HepG2 (cell line): Measurements from ENCODE around the gene BRI3BP. TPM values are rescaled to one million over a fixed set of nuclear protein-coding genes. Genes with fewer than 3 reads are reported as not detected.

Source experiments
- ATAC-seq: fragments of 200-7000 bp; cut with Tn5 transposase; 3 replicates; pipeline ENCODE4 v1.9.1; 2020; ENCODE audit warnings: mild to moderate bottlenecking, moderate library complexity
- BruUV-seq: library from RNA; stranded (reverse); fragments of 400-500 nt; replicated peaks from 2 replicates; lab custom pipeline; 2021; lab: Mats Ljungman, UMichigan
- CTCF ChIA-PET: fragments of 300-600 bp; formaldehyde crosslinking; extraction: SDS; loops from one replicate; lab custom pipeline; 2021; ENCODE audit warnings: low total read pairs, inconsistent platforms, low intra/inter-chr PET ratio; lab: Yijun Ruan, JAX
- POLR2A ChIA-PET: fragments of 350-600 bp; sonication (Branson Sonifier 250); formaldehyde crosslinking; loops from one replicate; lab custom pipeline; 2020; ENCODE audit warnings: antibody characterized with exemption, inconsistent platforms; lab: Yijun Ruan, JAX
- DNase-seq: peaks from one replicate; pipeline ENCODE4 v3.0.0-alpha.2; 2015; ENCODE audit warnings: low spot score
- FAIRE-seq: peaks from 3 replicates; lab custom pipeline; 2011; peaks lifted over from hg19 to GRCh38; lab: Jason Lieb, UNC
- H2AFZ ChIP-seq: one replicate; pipeline ENCODE4 v1.6.1; 2011; ENCODE audit warnings: low read length, inconsistent platforms
- H3K27ac ChIP-seq: fragments of 300-600 bp; 3 replicates; pipeline ENCODE4 v1.8.0; 2011; ENCODE audit warnings: mixed run types, mild to moderate bottlenecking, mixed read lengths, low read length, inconsistent platforms; ENCODE audit not compliant: insufficient read depth; ENCODE audit errors: extremely low read length
- H3K27me3 ChIP-seq, 2 experiments: fragments of 200-600 bp in 1 of 2; 2 replicates in 1 of 2; 3 replicates in 1 of 2; pipeline versions ENCODE4 v1.6.0 to v1.8.0; 2011; ENCODE audit warnings: low read length in 2 of 2, mild to moderate bottlenecking in 2 of 2, moderate library complexity in 2 of 2, inconsistent platforms in 1 of 2; ENCODE audit not compliant: insufficient read depth in 2 of 2, control insufficient read depth in 1 of 2
- H3K36me3 ChIP-seq, 2 experiments: fragments of 200-600 bp in 1 of 2; replicated peaks in 1 of 2; 2 replicates in 1 of 2; 3 replicates in 1 of 2; pipeline versions ENCODE4 v1.5.1 to v1.8.0; 2011; ENCODE audit warnings: low read length in 2 of 2, inconsistent platforms in 1 of 2; ENCODE audit not compliant: insufficient read depth in 2 of 2, control insufficient read depth in 1 of 2
- H3K4me1 ChIP-seq: 2 replicates; pipeline ENCODE4 v1.5.1; 2012; ENCODE audit warnings: low read length, inconsistent platforms; ENCODE audit not compliant: insufficient read depth
- H3K4me2 ChIP-seq: 2 replicates; pipeline ENCODE4 v1.6.0; 2011; ENCODE audit warnings: low read depth, low read length, inconsistent platforms
- H3K4me3 ChIP-seq, 3 experiments: fragments of 200-600 bp in 1 of 3; sonication (generic), shearing (Covaris generic) in 1 of 3; replicated peaks in 1 of 3; 2 replicates each; pipeline ENCODE4 v1.5.1; 2011 to 2016; ENCODE audit warnings: low read length in 3 of 3, inconsistent platforms in 2 of 3, low read depth in 2 of 3, mild to moderate bottlenecking in 2 of 3, control low read depth in 1 of 3, mixed read lengths in 1 of 3; ENCODE audit not compliant: insufficient read depth in 1 of 3
- H3K79me2 ChIP-seq: one replicate; pipeline ENCODE4 v1.6.1; 2011; ENCODE audit warnings: low read length, inconsistent platforms; ENCODE audit not compliant: insufficient read depth
- H3K9ac ChIP-seq: 2 replicates; pipeline ENCODE4 v1.6.0; 2011; ENCODE audit warnings: mild to moderate bottlenecking, low read depth, low read length, inconsistent platforms; ENCODE audit not compliant: insufficient read depth
- H3K9me3 ChIP-seq: 2 replicates; pipeline ENCODE4 v1.5.1; 2012; ENCODE audit warnings: mild to moderate bottlenecking, low read length
- H4K20me1 ChIP-seq: 2 replicates; pipeline ENCODE4 v1.6.0; 2011; ENCODE audit warnings: inconsistent platforms, mild to moderate bottlenecking, low read length, moderate library complexity; ENCODE audit not compliant: insufficient read depth
- ATAD3A ChIP-seq: sonication (generic); formaldehyde crosslinking; IDR thresholded peaks from 2 replicates; pipeline ENCODE4 v1.4.0; 2020; ENCODE audit warnings: missing genetic modification reagents
- CBX2 ChIP-seq, 2 experiments: fragments of 200-600 bp in 1 of 2; sonication (generic); formaldehyde crosslinking in 1 of 2; IDR thresholded peaks; 2 replicates each; pipeline versions ENCODE4 v1.7.0 to v1.8.1; 2018 to 2022; ENCODE audit warnings: low read depth in 2 of 2, low read length in 1 of 2, mild to moderate bottlenecking in 1 of 2, missing genetic modification reagents in 1 of 2
- MLX ChIP-seq: IDR thresholded peaks from 2 replicates; pipeline ENCODE4 v1.6.1; 2016
- NCOA1 ChIP-seq: sonication (generic); formaldehyde crosslinking; IDR thresholded peaks from 2 replicates; pipeline ENCODE4 v1.9.0; 2021; ENCODE audit warnings: missing genetic modification reagents
- RNF219 ChIP-seq: sonication (generic); formaldehyde crosslinking; IDR thresholded peaks from 2 replicates; pipeline ENCODE4 v1.5.0; 2020; ENCODE audit warnings: mild to moderate bottlenecking, missing genetic modification reagents
- TCF7L2 ChIP-seq: IDR thresholded peaks from 2 replicates; pipeline ENCODE4 v1.6.1; 2011; ENCODE audit warnings: mild to moderate bottlenecking, low read depth, low read length, moderate library complexity
- THAP9 ChIP-seq: sonication (generic); formaldehyde crosslinking; IDR thresholded peaks from 2 replicates; pipeline ENCODE4; 2020; ENCODE audit warnings: missing genetic modification reagents, mild to moderate bottlenecking, borderline replicate concordance
- ZBTB2 ChIP-seq: sonication (generic); formaldehyde crosslinking; IDR thresholded peaks from 2 replicates; pipeline ENCODE4 v1.8.0; 2022; ENCODE audit warnings: low read depth, missing genetic modification reagents
- ZNF180 ChIP-seq: sonication (generic); formaldehyde crosslinking; IDR thresholded peaks from 2 replicates; pipeline ENCODE4 v1.4.0; 2020; ENCODE audit warnings: low read depth, missing genetic modification reagents, borderline replicate concordance
- ZNF256 ChIP-seq: sonication (generic); formaldehyde crosslinking; conservative IDR thresholded peaks from 2 replicates; pipeline ENCODE4 v1.4.0; 2020; ENCODE audit warnings: missing genetic modification reagents
- ZNF343 ChIP-seq: sonication (generic); formaldehyde crosslinking; IDR thresholded peaks from 2 replicates; pipeline ENCODE4 v1.4.0; 2020; ENCODE audit warnings: mild to moderate bottlenecking, missing genetic modification reagents
- ZNF354B ChIP-seq: sonication (generic); formaldehyde crosslinking; IDR thresholded peaks from 2 replicates; pipeline ENCODE4 v1.8.0; 2022; ENCODE audit warnings: mild to moderate bottlenecking, missing genetic modification reagents
- ZNF569 ChIP-seq: sonication (generic); formaldehyde crosslinking; IDR thresholded peaks from 2 replicates; pipeline ENCODE4 v1.5.0; 2020; ENCODE audit warnings: mild to moderate bottlenecking, missing genetic modification reagents, moderate library complexity, borderline replicate concordance
- ZNF75D ChIP-seq: sonication (generic); formaldehyde crosslinking; IDR thresholded peaks from 2 replicates; pipeline ENCODE4 v1.8.1; 2023; ENCODE audit warnings: missing genetic modification reagents, mild to moderate bottlenecking, borderline replicate concordance
- ZSCAN9 ChIP-seq: IDR thresholded peaks from 2 replicates; pipeline ENCODE4 v1.6.1; 2016; ENCODE audit warnings: borderline replicate concordance
- WGBS: methylation state at CpG from one replicate; pipeline ENCODE4 v1.1.6; 2017; ENCODE audit warnings: low lambda C conversion rate; 5-methylcytosine and 5-hydroxymethylcytosine counted together
- in situ Hi-C: cut with HindIII; loops from 2 replicates; pipeline ENCODE4 v1.10.0; 2017; ENCODE audit warnings: low pct_unique_long_range_greater_than_20kb; ENCODE audit not compliant: extremely low pct_ligation_motif_present
- intact Hi-C: fragments of 100-400 bp; cut with micrococcal nuclease; formaldehyde crosslinking; loops from one replicate; pipeline ENCODE4 v1.10.0; 2022; ENCODE audit not compliant: unreplicated experiment
- polyA plus RNA-seq, 8 experiments: library from polyadenylated mRNA; depleted of rRNA in 3 of 8; stranded (reverse) in 7 of 8; unstranded in 1 of 8; fragments of >200 nt; fragmentation: Illumina TruSeq in 4 of 8; extraction: Trizol in 4 of 8; gene quantifications; 2 replicates each; pipeline versions ENCODE4 v1.2.1 to v1.2.3, GENCODE V29; 2011 to 2016; ENCODE audit warnings: low read depth in 4 of 8, missing spikeins in 1 of 8, mixed read lengths in 1 of 8; ENCODE audit not compliant: insufficient read depth in 1 of 8
- total RNA-seq, 5 experiments: library from RNA; depleted of rRNA; stranded (reverse); fragments of >200 nt; fragmentation: Illumina TruSeq; extraction: Trizol; gene quantifications; 2 replicates each; pipeline ENCODE4 v1.2.3, GENCODE V29; 2016; ENCODE audit warnings: low read depth in 1 of 5

Gene BRI3BP
- total and polyA plus RNA-seq, 2 of the 13 experiments (the other 11 are each of a cell fraction or from before 2014, with no cell fraction given) = 7.5 to 21.1 TPM

GRCh38 chr12:125021096-125021495 is 27.7 kb downstream of the BRI3BP start (continued):
- TF ChIP-seq RNF219 (CRISPR knock-in tag) (no peak), MLX (CRISPR knock-in tag) (no peak), ZBTB2 (CRISPR knock-in tag) (no peak), ZNF354B (CRISPR knock-in tag) (no peak), ZNF75D (CRISPR knock-in tag) (no peak), ATAD3A (CRISPR knock-in tag) (no peak), TCF7L2 (no peak), CBX2 (IDR thresholded peaks at IDR 0.05; ENCODE audit: low read depth, low read length) (no peak), CBX2 (CRISPR knock-in tag; IDR thresholded peaks at IDR 0.05; ENCODE audit: low read depth) (no peak), ZNF256 (CRISPR knock-in tag) (no peak)

GRCh38 chr12:125021771-125022170 is 28.3 kb downstream of the BRI3BP start:
- Histone ChIP-seq H3K9ac (no peak overlapping the region), H3K4me2 (no peak overlapping the region), H3K36me3 (peaks cover 10 to 31% of the 10 kb centered on the region in 2 experiments), H3K4me1 (no peaks in the 10 kb centered on the region), H3K4me3 (no peak overlapping the region), H3K9me3 (no peaks in the 10 kb centered on the region), H4K20me1 (no peaks in the 10 kb centered on the region), H3K79me2 (no peaks in the 10 kb centered on the region), H3K27ac (no peak overlapping the region), H3K27me3 (no peaks in the 10 kb centered on the region), H2AFZ (no peak overlapping the region)
- no peak for DNase-seq
- ATAC-seq = no peak
- CTCF ChIA-PET = no interaction called here
- no TSS peak for BruUV-seq
- intact Hi-C loops (no loop called here), in situ Hi-C loops (no loop called here)
- FAIRE-seq = no peak
- TF ChIP-seq ZSCAN9 (no peak), NCOA1 (CRISPR knock-in tag) (no peak), ZNF343 (no peak), ZNF180 (no peak), THAP9 (CRISPR knock-in tag) (no peak), ZNF569 (CRISPR knock-in tag) (no peak)
- POLR2A ChIA-PET = no interaction called here
- 85% methylated on average over 5 of the region's 5 CpGs for WGBS
